Right renal cortex interstitium (tissue), 3 donors: ENCODE measurements around the gene EID2. TPM values are rescaled to one million over a fixed set of nuclear protein-coding genes. Genes with fewer than 3 reads are reported as not detected.

Experiments
- DNase-seq, 3 donors: peaks; one replicate each; pipeline ENCODE4 v3.0.0-alpha.2; 2013; ENCODE audit warnings: low read depth in 3 of 3, low spot score in 2 of 3
- polyA plus RNA-seq, 3 donors: library from polyadenylated mRNA; unstranded; fragments of 120-200 nt; gene quantifications; one replicate each; pipeline ENCODE4 v1.2.1, GENCODE V29; 2013; ENCODE audit not compliant: insufficient read length in 3 of 3

EID2 gene
- polyA plus RNA-seq, 3 donors, result 23.2 to 24.3 (median 24.3) TPM

- DNase-seq, result no peak
Observed at GRCh38 chr19:39506598-39506943, 33.4 kb downstream of the EID2 start.

GRCh38 chr19:39502640-39503417 lies 37.1 kb downstream of the EID2 start:
- DNase-seq, result no peak

- no peak for DNase-seq
Observed at GRCh38 chr19:39501340-39501739, 38.6 kb downstream of the EID2 start.

GRCh38 chr19:39500543-39500942 lies 39.4 kb downstream of the EID2 start:
- DNase-seq, result no peak

GRCh38 chr19:39499932-39500331 lies 40.0 kb downstream of the EID2 start:
- DNase-seq, result no peak

- no peak for DNase-seq
Observed at GRCh38 chr19:39498798-39499642, 40.9 kb downstream of the EID2 start, which contains the start of gene DLL3. Gene DLL3 (plus strand): TSS chr19:39498947. CDS start chr19:39498975, 28 bp downstream.

GRCh38 chr19:39497996-39498797 lies 41.8 kb downstream of the EID2 start:
- DNase-seq, result no peak

- DNase-seq, result no peak
Observed at GRCh38 chr19:39497701-39497995, 42.3 kb downstream of the EID2 start.

- DNase-seq, result no peak
Observed at GRCh38 chr19:39496063-39496462, 43.9 kb downstream of the EID2 start.

GRCh38 chr19:39494661-39495060 lies 45.3 kb downstream of the EID2 start:
- no peak for DNase-seq

- DNase-seq, result no peak
Observed at GRCh38 chr19:39492788-39493187, 47.2 kb downstream of the EID2 start.

- no peak for DNase-seq
Observed at GRCh38 chr19:39492225-39492624, 47.7 kb downstream of the EID2 start.

- DNase-seq, result no peak
Observed at GRCh38 chr19:39489756-39490155, 50.2 kb downstream of the EID2 start.

Other genes starting within 250 kb of the EID2 start
- not detected for gene IFNL1, start 243.8 kb downstream of the EID2 start, polyA plus RNA-seq
- 1 to 10 TPM in 2 of 3 donors, under 1 TPM in 1; 0.80 to 1.1 (median 1.1) TPM for gene LRFN1, start 219.3 kb downstream of the EID2 start, polyA plus RNA-seq
- gene GMFG, start 204.1 kb downstream of the EID2 start, polyA plus RNA-seq, result 10 to 100 TPM; 28.3 to 31.4 (median 28.6) TPM
- gene SAMD4B, start 197.7 kb downstream of the EID2 start, polyA plus RNA-seq, result 100 to 1,000 TPM in 1 of 3 donors, 10 to 100 TPM in 2; 85.3 to 101 (median 91.6) TPM
- gene PAF1, start 149.1 kb downstream of the EID2 start, polyA plus RNA-seq, result 10 to 100 TPM; 73.5 to 73.8 (median 73.6) TPM
- 10 to 100 TPM; 38.8 to 41.8 (median 39.4) TPM for gene MED29, start 148.8 kb downstream of the EID2 start, polyA plus RNA-seq
- 10 to 100 TPM; 15.4 to 59.7 (median 26.1) TPM for gene ZFP36, start 133.3 kb downstream of the EID2 start, polyA plus RNA-seq
- gene PLEKHG2, start 127.5 kb downstream of the EID2 start, polyA plus RNA-seq, result 10 to 100 TPM; 53.2 to 68.0 (median 59.0) TPM
- gene RPS16, start 104.2 kb downstream of the EID2 start, polyA plus RNA-seq, result 1,000 to 10,000 TPM; 1,117 to 1,257 (median 1,239) TPM
- gene SUPT5H, start 94.6 kb downstream of the EID2 start, polyA plus RNA-seq, result 100 to 1,000 TPM; 127 to 145 (median 141) TPM
- gene TIMM50, start 59.3 kb downstream of the EID2 start, polyA plus RNA-seq, result 10 to 100 TPM; 67.3 to 77.8 (median 75.1) TPM
- gene DLL3, start 41.2 kb downstream of the EID2 start, polyA plus RNA-seq, result under 1 TPM; 0.29 to 0.61 (median 0.55) TPM
- 1 to 10 TPM; 3.6 to 7.6 (median 3.8) TPM for gene SELENOV, start 25.0 kb downstream of the EID2 start, polyA plus RNA-seq
- gene EID2B, start 7.3 kb downstream of the EID2 start, polyA plus RNA-seq, result 1 to 10 TPM; 3.3 to 4.2 (median 4.0) TPM
- gene LGALS13, start 62.4 kb upstream of the EID2 start, polyA plus RNA-seq, result not detected
- not detected for gene LGALS16, start 115.8 kb upstream of the EID2 start, polyA plus RNA-seq
- gene LGALS14, start 164.3 kb upstream of the EID2 start, polyA plus RNA-seq, result not detected
- 1 to 10 TPM in 2 of 3 donors, under 1 TPM in 1; 0.97 to 5.5 (median 2.3) TPM for gene CLC, start 197.9 kb upstream of the EID2 start, polyA plus RNA-seq
- not detected for gene LEUTX, start 238.7 kb upstream of the EID2 start, polyA plus RNA-seq